SIG-M5 treated with dmso at 0.1 percent for 504 hours (cell line): ENCODE measurements around the gene RANBP9.

Experiments
- DNase-seq: peaks from one replicate; lab custom pipeline; 2025; ENCODE audit not compliant: unreplicated experiment; lab: John Stamatoyannopoulos, UW

RANBP9 gene

GRCh38 chr6:13572240-13572639 is 139.4 kb downstream of the RANBP9 start:
- no peak for DNase-seq
